Measurements from ENCODE around the gene MAP3K10. TPM values are rescaled to one million over a fixed set of nuclear protein-coding genes. Genes with fewer than 3 reads are reported as not detected.

The MAP3K10 gene
- polyA plus RNA-seq, 1 of the 3 experiments (the other 2 are of a cell fraction): 10.7 TPM

- TF ChIP-seq REST (IDR thresholded peaks at IDR 0.05; ENCODE audit: low read depth, low read length): no peak
- TF ChIP-seq FOXM1 (IDR thresholded peaks at IDR 0.05; ENCODE audit: low read depth): no peak
- TF ChIP-seq NRF1 (IDR thresholded peaks at IDR 0.05; ENCODE audit: low read depth, low read length): no peak
These were observed 70.4 kb downstream of the MAP3K10 start (continued) for GRCh38 chr19:40261631-40262030.

GRCh38 chr19:40262422-40262821, 71.2 kb downstream of the MAP3K10 start:
- no peak overlapping the region for H3K4me3 ChIP-seq (ENCODE audit: low read depth in 2 of 2, low read length in 1 of 2)
- peaks cover 51% of the 10 kb centered on the region for H3K79me2 ChIP-seq (ENCODE audit: insufficient read depth)
- POLR2A ChIA-PET: no interaction called here
- CTCF ChIA-PET: no interaction called here
- H4K20me1 ChIP-seq (ENCODE audit: insufficient read depth): peaks cover 21% of the 10 kb centered on the region
- H3F3A ChIP-seq (replicated peaks; ENCODE audit: insufficient read depth): peaks cover 3% of the 10 kb centered on the region
- peaks cover 0 to 8% of the 10 kb centered on the region in 2 experiments for H3K36me3 ChIP-seq (replicated peaks in 1 of 2; ENCODE audit: control insufficient read depth in 1 of 2, insufficient read depth in 2 of 2, low read length in 1 of 2)
- no peaks in the 10 kb centered on the region for H3K9me3 ChIP-seq
- no peaks in the 10 kb centered on the region for H3K9me2 ChIP-seq
- DNase-seq: no peak
- 90% methylated on average over 2 of the region's 3 CpGs for WGBS (ENCODE audit: low lambda C conversion rate)
- H3K9ac ChIP-seq: no peak overlapping the region
- H3K27me3 ChIP-seq (ENCODE audit: insufficient read depth): no peaks in the 10 kb centered on the region
- no peaks in the 10 kb centered on the region; a peak in 1 of 4 replicates for H3K4me1 ChIP-seq (ENCODE audit: control insufficient read depth in 1 of 2, insufficient read depth in 2 of 2, low read depth in 1 of 2, low read length in 1 of 2)
- H2AFZ ChIP-seq (ENCODE audit: low read depth): no peak overlapping the region
- no peak overlapping the region for H3K27ac ChIP-seq (ENCODE audit: low read depth in 2 of 2, low read length in 1 of 2)
- TF ChIP-seq, protein P1, sequence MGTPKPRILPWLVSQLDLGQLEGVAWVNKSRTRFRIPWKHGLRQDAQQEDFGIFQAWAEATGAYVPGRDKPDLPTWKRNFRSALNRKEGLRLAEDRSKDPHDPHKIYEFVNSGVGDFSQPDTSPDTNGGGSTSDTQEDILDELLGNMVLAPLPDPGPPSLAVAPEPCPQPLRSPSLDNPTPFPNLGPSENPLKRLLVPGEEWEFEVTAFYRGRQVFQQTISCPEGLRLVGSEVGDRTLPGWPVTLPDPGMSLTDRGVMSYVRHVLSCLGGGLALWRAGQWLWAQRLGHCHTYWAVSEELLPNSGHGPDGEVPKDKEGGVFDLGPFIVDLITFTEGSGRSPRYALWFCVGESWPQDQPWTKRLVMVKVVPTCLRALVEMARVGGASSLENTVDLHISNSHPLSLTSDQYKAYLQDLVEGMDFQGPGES (IDR thresholded peaks at IDR 0.05; ENCODE audit: low read depth, low read length): no peak
- TF ChIP-seq RAD21 (IDR thresholded peaks at IDR 0.05; ENCODE audit: low read length) (no peak), GABPA (IDR thresholded peaks at IDR 0.05; ENCODE audit: low read depth) (no peak), YY1 (IDR thresholded peaks at IDR 0.05; ENCODE audit: low read depth) (no peak), RXRA (IDR thresholded peaks at IDR 0.05; ENCODE audit: borderline replicate concordance, low read depth) (no peak), SMC3 (IDR thresholded peaks at IDR 0.05; ENCODE audit: low read depth, low read length) (no peak), NFIC (IDR thresholded peaks at IDR 0.05; ENCODE audit: borderline replicate concordance) (no peak), MXI1 (IDR thresholded peaks at IDR 0.05; ENCODE audit: low read depth, low read length) (no peak), ELF1 (IDR thresholded peaks at IDR 0.05) (no peak), GATA2 (CRISPR knock-in tag; IDR thresholded peaks at IDR 0.05) (no peak), USF2 (IDR thresholded peaks at IDR 0.05; ENCODE audit: borderline replicate concordance, low read depth, low read length) (no peak)
- TF ChIP-seq, protein P2, sequence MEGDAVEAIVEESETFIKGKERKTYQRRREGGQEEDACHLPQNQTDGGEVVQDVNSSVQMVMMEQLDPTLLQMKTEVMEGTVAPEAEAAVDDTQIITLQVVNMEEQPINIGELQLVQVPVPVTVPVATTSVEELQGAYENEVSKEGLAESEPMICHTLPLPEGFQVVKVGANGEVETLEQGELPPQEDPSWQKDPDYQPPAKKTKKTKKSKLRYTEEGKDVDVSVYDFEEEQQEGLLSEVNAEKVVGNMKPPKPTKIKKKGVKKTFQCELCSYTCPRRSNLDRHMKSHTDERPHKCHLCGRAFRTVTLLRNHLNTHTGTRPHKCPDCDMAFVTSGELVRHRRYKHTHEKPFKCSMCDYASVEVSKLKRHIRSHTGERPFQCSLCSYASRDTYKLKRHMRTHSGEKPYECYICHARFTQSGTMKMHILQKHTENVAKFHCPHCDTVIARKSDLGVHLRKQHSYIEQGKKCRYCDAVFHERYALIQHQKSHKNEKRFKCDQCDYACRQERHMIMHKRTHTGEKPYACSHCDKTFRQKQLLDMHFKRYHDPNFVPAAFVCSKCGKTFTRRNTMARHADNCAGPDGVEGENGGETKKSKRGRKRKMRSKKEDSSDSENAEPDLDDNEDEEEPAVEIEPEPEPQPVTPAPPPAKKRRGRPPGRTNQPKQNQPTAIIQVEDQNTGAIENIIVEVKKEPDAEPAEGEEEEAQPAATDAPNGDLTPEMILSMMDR (IDR thresholded peaks at IDR 0.05): no peak
- H3K4me2 ChIP-seq: no peak overlapping the region

Data from SK-N-SH (cell line).